ENCODE data around the gene AGPAT3. TPM values are rescaled to one million over a fixed set of nuclear protein-coding genes. Genes with fewer than 3 reads are reported as not detected.
"Not testable (repeated sequence)": the region's sequence is repeated elsewhere in the genome, so short reads cannot be mapped to it uniquely, and the experiment has no call there.

The AGPAT3 gene
- total RNA-seq, 5 donors from 2014 or later (not counting 1 experiment from before 2014, with no cell fraction given) = 48.4 to 77.2 (median 65.1) TPM

- H3K4me3 Mint-ChIP-seq = peak overlapping the region in 2 of 3 donors; percentile 26 to 35
- peaks cover 5 to 9% (median 6%) of the 10 kb centered on the region in 3 donors for H3K4me1 Mint-ChIP-seq
- no peak overlapping the region for H3K27ac ChIP-seq (ENCODE audit: low read length)
- peaks cover 0 to 8% of the 10 kb centered on the region in 2 experiments for H3K27me3 ChIP-seq (replicated peaks in 1 of 2; ENCODE audit: control insufficient read depth in 2 of 2, extremely low read depth in 1 of 2, insufficient read depth in 2 of 2, low read length in 1 of 2)
- H3K36me3 Mint-ChIP-seq = no peaks in the 10 kb centered on the region
- ChIA-PET CTCF (interaction anchor here in 1 of 2 donors (0.8 kb wide), 1 partner anchor 31 kb away, joined by 3 read pairs; no protein-coding TSS in a partner anchor), POLR2A (no interaction called here)
- H3K27ac Mint-ChIP-seq = peak overlapping the region; percentile 17 to 65
- no CpG with 5 or more reads among the region's 2 CpGs for WGBS (ENCODE audit: insufficient coverage)
- DNase-seq (peak in 1 of 35 experiments; percentile 14), ATAC-seq (replicated peaks in 1 of 4) (no peak)
- no peaks in the 10 kb centered on the region for H3K9me3 ChIP-seq
- peaks cover 5 to 9% of the 10 kb centered on the region in 2 donors for H3K27me3 Mint-ChIP-seq
- no peaks in the 10 kb centered on the region for H3K36me3 ChIP-seq (ENCODE audit: control insufficient read depth in 2 of 2, extremely low read depth in 1 of 2, insufficient read depth in 1 of 2, low read length in 1 of 2)
- no peaks in the 10 kb centered on the region for H3K4me1 ChIP-seq (ENCODE audit: control insufficient read depth in 1 of 2, extremely low read depth in 1 of 2, insufficient read depth in 2 of 2, low read length in 2 of 2)
- no peak overlapping the region for H3K4me3 ChIP-seq (ENCODE audit: control insufficient read depth in 1 of 2, extremely low read depth in 1 of 2, low read length in 1 of 2)
- H3K9me3 Mint-ChIP-seq = no peaks in the 10 kb centered on the region
Observed at GRCh38 chr21:43842742-43843141, 22.3 kb upstream of the AGPAT3 start.

GRCh38 chr21:43844906-43845305 is 20.1 kb upstream of the AGPAT3 start:
- H3K4me3 ChIP-seq (ENCODE audit: control insufficient read depth in 1 of 2, extremely low read depth in 1 of 2, low read length in 1 of 2); H3K27ac ChIP-seq (ENCODE audit: low read length); H3K27me3 ChIP-seq (replicated peaks in 1 of 2; ENCODE audit: control insufficient read depth in 2 of 2, extremely low read depth in 1 of 2, insufficient read depth in 2 of 2, low read length in 1 of 2); H3K4me1 ChIP-seq (ENCODE audit: control insufficient read depth in 1 of 2, extremely low read depth in 1 of 2, insufficient read depth in 2 of 2, low read length in 2 of 2); H3K36me3 Mint-ChIP-seq; H3K36me3 ChIP-seq (ENCODE audit: control insufficient read depth in 2 of 2, extremely low read depth in 1 of 2, insufficient read depth in 1 of 2, low read length in 1 of 2); H3K4me1 Mint-ChIP-seq; H3K9me3 Mint-ChIP-seq; H3K9me3 ChIP-seq; ATAC-seq (replicated peaks in 1 of 4); H3K27me3 Mint-ChIP-seq; H3K4me3 Mint-ChIP-seq; POLR2A ChIA-PET; H3K27ac Mint-ChIP-seq; CTCF ChIA-PET; DNase-seq: not testable (repeated sequence)
- WGBS (ENCODE audit: insufficient coverage) = 83% methylated on average over 1 of the region's 5 CpGs

GRCh38 chr21:43845386-43845785 is 19.6 kb upstream of the AGPAT3 start:
- Histone ChIP-seq H3K27me3 (replicated peaks in 1 of 2; ENCODE audit: control insufficient read depth in 2 of 2, extremely low read depth in 1 of 2, insufficient read depth in 2 of 2, low read length in 1 of 2) (peaks cover 0 to 7% of the 10 kb centered on the region in 2 experiments), H3K9me3 (no peaks in the 10 kb centered on the region), H3K4me1 (ENCODE audit: control insufficient read depth in 1 of 2, extremely low read depth in 1 of 2, insufficient read depth in 2 of 2, low read length in 2 of 2) (no peaks in the 10 kb centered on the region), H3K36me3 (ENCODE audit: control insufficient read depth in 2 of 2, extremely low read depth in 1 of 2, insufficient read depth in 1 of 2, low read length in 1 of 2) (no peaks in the 10 kb centered on the region), H3K27ac (ENCODE audit: low read length) (no peak overlapping the region), H3K4me3 (ENCODE audit: control insufficient read depth in 1 of 2, extremely low read depth in 1 of 2, low read length in 1 of 2) (no peak overlapping the region)
- DNase-seq = no peak
- Mint-ChIP-seq H3K36me3 (no peaks in the 10 kb centered on the region), H3K4me1 (peaks cover 5 to 9% (median 6%) of the 10 kb centered on the region in 3 donors), H3K27me3 (no peaks in the 10 kb centered on the region), H3K4me3 (no peak overlapping the region), H3K9me3 (no peaks in the 10 kb centered on the region), H3K27ac (no peak overlapping the region)
- 96% methylated on average over 12 of the region's 13 CpGs for WGBS (ENCODE audit: insufficient coverage)
- ChIA-PET CTCF (no interaction called here), POLR2A (no interaction called here)
- ATAC-seq (replicated peaks in 1 of 4) = no peak

GRCh38 chr21:43846430-43846829 is 18.6 kb upstream of the AGPAT3 start:
- no peaks in the 10 kb centered on the region for H3K9me3 ChIP-seq
- no peaks in the 10 kb centered on the region for H3K27me3 Mint-ChIP-seq
- no peak for ATAC-seq (replicated peaks in 1 of 4)
- peaks cover 5 to 9% (median 6%) of the 10 kb centered on the region in 3 donors for H3K4me1 Mint-ChIP-seq
- WGBS (ENCODE audit: insufficient coverage) = 100% methylated on average over 3 of the region's 6 CpGs
- H3K4me1 ChIP-seq (ENCODE audit: control insufficient read depth in 1 of 2, extremely low read depth in 1 of 2, insufficient read depth in 2 of 2, low read length in 2 of 2) = no peaks in the 10 kb centered on the region
- H3K36me3 ChIP-seq (ENCODE audit: control insufficient read depth in 2 of 2, extremely low read depth in 1 of 2, insufficient read depth in 1 of 2, low read length in 1 of 2) = no peaks in the 10 kb centered on the region
- POLR2A ChIA-PET = interaction anchor here in 1 of 2 donors (0.6 kb wide), 1 partner anchor 13 kb away, joined by 3 read pairs; no protein-coding TSS in a partner anchor
- CTCF ChIA-PET = no interaction called here
- no peaks in the 10 kb centered on the region for H3K36me3 Mint-ChIP-seq
- no peak for DNase-seq
- H3K4me3 ChIP-seq (ENCODE audit: control insufficient read depth in 1 of 2, extremely low read depth in 1 of 2, low read length in 1 of 2) = no peak overlapping the region
- H3K4me3 Mint-ChIP-seq = no peak overlapping the region
- H3K27ac Mint-ChIP-seq = no peak overlapping the region
- H3K27me3 ChIP-seq (replicated peaks in 1 of 2; ENCODE audit: control insufficient read depth in 2 of 2, extremely low read depth in 1 of 2, insufficient read depth in 2 of 2, low read length in 1 of 2) = peaks cover 0 to 7% of the 10 kb centered on the region in 2 experiments
- H3K9me3 Mint-ChIP-seq = no peaks in the 10 kb centered on the region
- no peak overlapping the region for H3K27ac ChIP-seq (ENCODE audit: low read length)

- H3K4me1 ChIP-seq (ENCODE audit: control insufficient read depth in 1 of 2, extremely low read depth in 1 of 2, insufficient read depth in 2 of 2, low read length in 2 of 2) = no peaks in the 10 kb centered on the region
- POLR2A ChIA-PET = no interaction called here
- H3K27ac ChIP-seq (ENCODE audit: low read length) = no peak overlapping the region
- Mint-ChIP-seq H3K36me3 (no peaks in the 10 kb centered on the region), H3K4me1 (peaks cover 5 to 7% (median 6%) of the 10 kb centered on the region in 3 donors), H3K27ac (no peak overlapping the region), H3K4me3 (no peak overlapping the region), H3K27me3 (no peaks in the 10 kb centered on the region), H3K9me3 (no peaks in the 10 kb centered on the region)
- WGBS (ENCODE audit: insufficient coverage) = 87% methylated on average over 7 of the region's 14 CpGs
- DNase-seq = no peak
- peaks cover 0 to 9% of the 10 kb centered on the region in 2 experiments for H3K27me3 ChIP-seq (replicated peaks in 1 of 2; ENCODE audit: control insufficient read depth in 2 of 2, extremely low read depth in 1 of 2, insufficient read depth in 2 of 2, low read length in 1 of 2)
- no peaks in the 10 kb centered on the region for H3K9me3 ChIP-seq
- no peaks in the 10 kb centered on the region for H3K36me3 ChIP-seq (ENCODE audit: control insufficient read depth in 2 of 2, extremely low read depth in 1 of 2, insufficient read depth in 1 of 2, low read length in 1 of 2)
- no peak overlapping the region for H3K4me3 ChIP-seq (ENCODE audit: control insufficient read depth in 1 of 2, extremely low read depth in 1 of 2, low read length in 1 of 2)
- CTCF ChIA-PET = no interaction called here
- ATAC-seq (replicated peaks in 1 of 4) = no peak
Observed at GRCh38 chr21:43847301-43847700, 17.7 kb upstream of the AGPAT3 start.

GRCh38 chr21:43848771-43849170 is 16.3 kb upstream of the AGPAT3 start:
- H3K27ac ChIP-seq (ENCODE audit: low read length) = no peak overlapping the region
- peaks cover 0 to 6% of the 10 kb centered on the region in 2 donors for H3K27me3 Mint-ChIP-seq
- peaks cover 0 to 20% of the 10 kb centered on the region in 2 experiments for H3K27me3 ChIP-seq (replicated peaks in 1 of 2; ENCODE audit: control insufficient read depth in 2 of 2, extremely low read depth in 1 of 2, insufficient read depth in 2 of 2, low read length in 1 of 2)
- ATAC-seq (replicated peaks in 1 of 4) = no peak
- DNase-seq = no peak
- H3K9me3 Mint-ChIP-seq = no peaks in the 10 kb centered on the region
- H3K27ac Mint-ChIP-seq = no peak overlapping the region
- no peaks in the 10 kb centered on the region for H3K9me3 ChIP-seq
- ChIA-PET POLR2A (no interaction called here), CTCF (no interaction called here)
- H3K4me3 ChIP-seq (ENCODE audit: control insufficient read depth in 1 of 2, extremely low read depth in 1 of 2, low read length in 1 of 2) = no peak overlapping the region
- no peaks in the 10 kb centered on the region for H3K4me1 ChIP-seq (ENCODE audit: control insufficient read depth in 1 of 2, extremely low read depth in 1 of 2, insufficient read depth in 2 of 2, low read length in 2 of 2)
- WGBS (ENCODE audit: insufficient coverage) = 92% methylated on average over 8 of the region's 10 CpGs
- peaks cover 0 to under 1% (median 0%) of the 10 kb centered on the region in 3 donors for H3K4me1 Mint-ChIP-seq
- no peaks in the 10 kb centered on the region for H3K36me3 Mint-ChIP-seq
- no peaks in the 10 kb centered on the region for H3K36me3 ChIP-seq (ENCODE audit: control insufficient read depth in 2 of 2, extremely low read depth in 1 of 2, insufficient read depth in 1 of 2, low read length in 1 of 2)
- no peak overlapping the region for H3K4me3 Mint-ChIP-seq

Measured in T-cell (primary cell).